Measurements from ENCODE around the gene EHMT1.

EHMT1 gene

GRCh38 chr9:137646341-137646740, 27.5 kb downstream of the EHMT1 start:
- DNase-seq (ENCODE audit: low read depth, low spot score): no peak

GRCh38 chr9:137647096-137647714, 28.4 kb downstream of the EHMT1 start:
- no peak for DNase-seq (ENCODE audit: low read depth, low spot score)

DNA sequence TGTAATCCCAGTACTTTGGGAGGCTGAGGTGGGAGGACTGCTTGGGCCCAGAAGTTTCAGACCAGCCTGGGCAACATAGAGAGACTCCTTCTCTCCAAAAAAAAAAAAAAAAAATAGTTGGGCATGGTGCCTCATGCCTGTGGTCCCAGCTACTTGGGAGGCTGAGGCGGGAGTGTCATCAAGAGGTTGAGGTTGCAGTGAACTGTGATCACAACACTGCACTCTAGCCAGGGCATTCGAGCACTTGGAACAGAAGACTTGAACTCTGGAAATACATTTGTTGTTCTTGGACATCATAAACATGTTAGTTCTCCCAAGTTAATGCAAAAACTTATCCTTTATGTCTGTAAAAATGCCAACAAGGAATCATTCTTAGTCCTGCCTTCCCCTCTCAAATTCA, 29.6 kb downstream of the EHMT1 start:
- no peak for DNase-seq (ENCODE audit: low read depth, low spot score)

- DNase-seq (ENCODE audit: low read depth, low spot score): no peak
Measured at GRCh38 chr9:137649553-137649952, 30.7 kb downstream of the EHMT1 start.

DNA sequence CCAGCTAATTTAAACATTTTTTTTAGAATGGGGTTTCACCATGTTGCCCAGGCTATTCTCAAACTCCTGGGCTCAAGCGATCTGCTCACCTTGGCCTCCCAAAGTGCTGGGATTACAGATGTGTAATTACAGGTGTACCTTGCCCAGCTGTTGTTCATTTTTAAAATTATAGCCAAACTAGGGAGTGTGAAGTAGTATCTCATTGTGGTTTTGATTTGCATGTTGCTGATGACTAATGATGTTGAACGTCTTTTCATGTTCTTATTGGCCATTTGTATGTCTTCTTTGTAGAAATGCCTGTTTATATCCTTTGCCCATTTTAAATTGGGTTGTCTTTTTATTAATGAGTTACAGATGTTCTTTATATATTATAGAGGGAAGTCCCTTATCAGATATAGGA, 31.5 kb downstream of the EHMT1 start:
- no peak for DNase-seq (ENCODE audit: low read depth, low spot score)

DNA sequence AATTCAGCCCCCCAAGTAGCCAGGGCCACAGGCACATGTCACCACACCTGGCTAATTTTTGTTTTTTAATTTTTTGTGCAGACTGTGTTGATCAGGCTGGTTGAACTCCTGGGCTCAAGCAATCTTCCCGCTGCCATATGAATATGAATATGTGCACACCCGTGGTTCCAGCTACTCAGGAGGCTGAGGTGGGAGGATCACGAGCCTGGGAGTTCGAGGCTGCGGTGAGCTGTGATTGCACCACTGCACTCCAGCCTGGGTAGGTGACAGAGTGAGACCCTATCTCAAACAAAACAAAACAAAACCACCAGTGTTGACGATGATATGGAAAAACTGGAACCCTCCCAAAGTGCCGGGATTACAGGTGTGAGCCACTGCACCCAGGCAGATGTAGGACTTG, 32.0 kb downstream of the EHMT1 start:
- no peak for DNase-seq (ENCODE audit: low read depth, low spot score)

- no peak for DNase-seq (ENCODE audit: low read depth, low spot score)
Measured at GRCh38 chr9:137656416-137656815, 37.6 kb downstream of the EHMT1 start.

- DNase-seq (ENCODE audit: low read depth, low spot score): no peak
Measured at GRCh38 chr9:137657606-137658005, 38.8 kb downstream of the EHMT1 start.

DNA sequence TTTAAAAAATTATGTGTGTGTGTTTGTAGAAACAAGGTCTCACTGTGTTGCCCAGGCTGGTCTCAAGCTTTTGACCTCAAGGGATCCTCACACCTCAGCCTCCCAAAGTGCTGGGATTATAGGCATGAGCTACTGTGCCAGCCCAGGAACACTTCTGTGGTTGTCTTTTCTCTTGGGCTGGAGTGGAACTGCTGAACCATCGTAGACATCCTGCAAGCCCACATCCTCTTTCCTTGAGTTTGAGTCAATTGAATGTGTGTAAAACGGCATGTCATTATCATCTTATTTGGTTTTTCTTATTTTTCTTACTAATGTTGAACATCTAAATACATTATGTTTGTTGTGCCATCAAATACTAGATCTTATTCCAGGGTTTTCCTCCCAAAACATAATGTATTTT, 40.0 kb downstream of the EHMT1 start:
- no peak for DNase-seq (ENCODE audit: low read depth, low spot score)

DNA sequence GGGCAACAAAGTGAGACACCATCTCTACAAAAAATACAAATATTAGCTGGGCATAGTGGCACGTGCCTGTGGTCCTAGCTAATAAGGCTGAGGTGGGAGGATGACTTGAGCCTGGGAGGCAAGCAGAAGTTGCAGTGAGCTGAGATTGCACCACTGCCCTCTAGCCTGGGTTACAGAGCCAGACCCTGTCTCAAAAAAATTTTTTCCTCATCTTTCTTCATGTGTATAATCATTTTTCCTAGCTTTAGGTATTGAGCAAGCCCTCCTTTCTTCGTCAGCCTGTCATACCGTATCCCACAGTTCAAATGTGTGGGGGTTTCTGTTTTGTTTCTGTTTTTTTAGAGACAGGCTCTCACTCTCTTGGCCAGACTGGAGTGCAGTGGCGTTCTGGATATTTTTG, 41.3 kb downstream of the EHMT1 start:
- DNase-seq (ENCODE audit: low read depth, low spot score): no peak

DNA sequence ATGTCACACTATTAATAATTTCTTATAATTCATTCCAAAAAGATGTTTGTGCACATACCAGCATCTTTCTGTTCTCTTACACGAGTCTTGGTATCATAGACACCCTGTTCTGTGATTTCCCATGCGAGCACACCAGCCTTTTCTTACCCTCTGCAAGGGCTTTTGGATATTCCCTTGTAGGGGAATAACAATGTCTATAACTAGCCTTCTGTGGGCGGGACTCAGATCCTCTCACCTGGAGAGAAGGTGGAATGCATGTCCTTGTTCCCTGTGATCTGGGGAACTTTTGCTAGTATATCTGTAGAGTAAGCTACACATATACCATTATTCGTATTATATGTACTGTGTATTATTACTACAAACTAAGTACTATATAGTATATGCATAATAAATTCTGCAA, 44.8 kb downstream of the EHMT1 start:
- no peak for DNase-seq (ENCODE audit: low read depth, low spot score)

DNA sequence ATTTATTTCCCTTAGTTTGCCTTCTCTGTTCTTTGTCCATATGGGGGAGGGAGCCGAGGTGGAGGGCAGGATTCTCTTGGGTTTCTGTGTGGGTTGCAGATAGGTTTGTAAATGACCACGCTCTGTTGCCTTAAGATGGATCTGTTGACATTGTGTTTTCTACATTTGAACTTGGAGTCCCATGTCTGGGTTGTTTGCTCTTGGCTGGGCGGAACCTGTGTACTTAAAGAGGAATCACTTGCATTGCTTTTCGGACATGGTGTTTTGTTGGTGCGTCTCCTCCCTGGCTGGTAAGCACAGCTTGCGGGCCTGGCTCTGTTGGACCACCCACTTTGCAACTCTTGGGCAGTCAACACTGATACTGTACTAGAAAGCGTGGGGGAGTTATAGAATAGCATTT, 45.9 kb downstream of the EHMT1 start:
- peak; percentile 35 for DNase-seq (ENCODE audit: low read depth, low spot score)

DNA sequence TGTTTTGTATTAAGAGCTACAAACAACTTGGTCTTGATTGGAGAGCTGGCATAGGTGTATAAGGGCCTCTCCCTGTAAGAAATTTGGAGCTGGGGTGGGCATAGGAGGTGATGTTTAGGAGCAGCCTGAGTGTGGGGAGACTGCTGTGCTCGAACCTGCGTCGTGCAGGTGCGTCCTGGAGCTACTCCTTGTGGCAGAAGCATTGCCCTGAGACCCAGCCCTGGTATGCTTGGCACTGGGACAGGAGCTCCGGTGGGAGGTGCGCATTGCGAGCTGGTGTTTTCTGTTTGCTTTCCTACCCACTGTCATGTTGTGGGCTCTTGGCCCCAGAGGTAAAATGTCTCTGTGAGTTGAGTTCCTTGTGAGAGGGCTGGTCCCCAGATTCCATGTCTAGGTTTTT, 46.4 kb downstream of the EHMT1 start:
- no peak for DNase-seq (ENCODE audit: low read depth, low spot score)

- peak; percentile 85 for DNase-seq (ENCODE audit: low read depth, low spot score)
Measured at GRCh38 chr9:137665697-137666512, 47.1 kb downstream of the EHMT1 start.

GRCh38 chr9:137666513-137666822, 47.7 kb downstream of the EHMT1 start:
- no peak for DNase-seq (ENCODE audit: low read depth, low spot score)

- DNase-seq (ENCODE audit: low read depth, low spot score): peak; percentile 82
Measured at GRCh38 chr9:137666955-137667670, 48.3 kb downstream of the EHMT1 start.

- DNase-seq (ENCODE audit: low read depth, low spot score): no peak
Measured at GRCh38 chr9:137668203-137668602, 49.4 kb downstream of the EHMT1 start.

DNA sequence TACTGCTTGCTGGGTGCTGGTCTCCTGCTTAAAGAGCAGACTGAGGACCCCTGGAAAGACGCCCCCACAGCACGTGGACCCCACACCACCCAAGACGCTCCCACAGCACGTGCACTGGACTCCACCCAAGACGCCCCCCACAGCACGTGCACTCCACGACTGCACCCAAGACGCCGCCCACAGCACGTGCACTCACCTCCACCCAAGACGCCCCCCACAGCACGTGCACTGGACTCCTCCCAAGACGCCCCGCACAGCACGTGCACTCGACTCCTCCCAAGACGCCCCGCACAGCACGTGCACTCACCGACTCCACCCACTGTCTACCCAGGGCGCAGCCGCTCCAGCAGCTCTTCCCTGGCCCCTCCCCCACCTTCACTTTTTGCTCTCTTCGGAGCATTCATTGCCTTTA, 50.5 kb downstream of the EHMT1 start:
- peak; percentile 74 for DNase-seq (ENCODE audit: low read depth, low spot score)

- DNase-seq (ENCODE audit: low read depth, low spot score): peak; percentile 84
Measured at GRCh38 chr9:137670391-137671195, 51.8 kb downstream of the EHMT1 start.

GRCh38 chr9:137671196-137671538, 52.4 kb downstream of the EHMT1 start:
- DNase-seq (ENCODE audit: low read depth, low spot score): no peak

GRCh38 chr9:137671721-137672120, 52.9 kb downstream of the EHMT1 start:
- no peak for DNase-seq (ENCODE audit: low read depth, low spot score)

All from ELF-1 (cell line).